Parathyroid adenoma (tissue), 2 donors: ENCODE measurements around the gene REL.

Source experiments
- H2AFZ ChIP-seq: fragments of 300-600 bp; sonication (generic); one replicate; pipeline ENCODE4 v1.7.0; 2017; ENCODE audit warnings: antibody characterized with exemption, mild to moderate bottlenecking
- H3K27ac ChIP-seq: fragments of 300-600 bp; sonication (generic); one replicate; pipeline ENCODE4 v1.7.0; 2017
- H3K27me3 ChIP-seq: fragments of 300-600 bp; sonication (generic); one replicate; pipeline ENCODE4 v1.7.0; 2017; ENCODE audit warnings: low read length; ENCODE audit not compliant: control insufficient read depth, insufficient read depth
- H3K36me3 ChIP-seq: fragments of 300-600 bp; sonication (generic); one replicate; pipeline ENCODE4 v1.7.0; 2017; ENCODE audit warnings: low read length; ENCODE audit not compliant: control insufficient read depth, insufficient read depth
- H3K4me1 ChIP-seq: fragments of 300-600 bp; sonication (generic); one replicate; pipeline ENCODE4 v1.7.0; 2017; ENCODE audit warnings: control low read depth
- H3K4me2 ChIP-seq: fragments of 300-600 bp; sonication (generic); one replicate; pipeline ENCODE4 v1.7.0; 2017; ENCODE audit warnings: low read length
- H3K4me3 ChIP-seq: fragments of 300-600 bp; sonication (generic); one replicate; pipeline ENCODE4 v1.7.0; 2017; ENCODE audit warnings: low read depth, low read length
- H3K79me2 ChIP-seq: fragments of 300-600 bp; sonication (generic); one replicate; pipeline ENCODE4 v1.7.0; 2017; ENCODE audit warnings: control low read depth
- H3K9ac ChIP-seq: fragments of 300-600 bp; sonication (generic); one replicate; pipeline ENCODE4 v1.7.0; 2017; ENCODE audit warnings: mild to moderate bottlenecking
- H3K9me3 ChIP-seq: fragments of 300-600 bp; sonication (generic); one replicate; pipeline ENCODE4 v1.7.0; 2017; ENCODE audit warnings: low read length; ENCODE audit not compliant: control insufficient read depth
- TF ChIP-seq, protein P1 (sequence below): fragments of 300-600 bp; sonication (generic); IDR thresholded peaks from one replicate; pipeline ENCODE4 v1.7.0; 2017; ENCODE audit warnings: antibody characterized with exemption, mild to moderate bottlenecking
- donor health status: primary hyperparathyroidism.

REL gene

GRCh38 chr2:60962528-60962927 lies 81.2 kb downstream of the REL start:
- Histone ChIP-seq H3K27ac (no peak overlapping the region), H3K79me2 (no peaks in the 10 kb centered on the region), H3K4me1 (no peaks in the 10 kb centered on the region), H3K9me3 (no peaks in the 10 kb centered on the region), H2AFZ (no peak overlapping the region), H3K4me2 (no peak overlapping the region), H3K36me3 (no peaks in the 10 kb centered on the region), H3K27me3 (no peaks in the 10 kb centered on the region), H3K9ac (no peak overlapping the region), H3K4me3 (no peak overlapping the region)
- TF ChIP-seq, protein P1, sequence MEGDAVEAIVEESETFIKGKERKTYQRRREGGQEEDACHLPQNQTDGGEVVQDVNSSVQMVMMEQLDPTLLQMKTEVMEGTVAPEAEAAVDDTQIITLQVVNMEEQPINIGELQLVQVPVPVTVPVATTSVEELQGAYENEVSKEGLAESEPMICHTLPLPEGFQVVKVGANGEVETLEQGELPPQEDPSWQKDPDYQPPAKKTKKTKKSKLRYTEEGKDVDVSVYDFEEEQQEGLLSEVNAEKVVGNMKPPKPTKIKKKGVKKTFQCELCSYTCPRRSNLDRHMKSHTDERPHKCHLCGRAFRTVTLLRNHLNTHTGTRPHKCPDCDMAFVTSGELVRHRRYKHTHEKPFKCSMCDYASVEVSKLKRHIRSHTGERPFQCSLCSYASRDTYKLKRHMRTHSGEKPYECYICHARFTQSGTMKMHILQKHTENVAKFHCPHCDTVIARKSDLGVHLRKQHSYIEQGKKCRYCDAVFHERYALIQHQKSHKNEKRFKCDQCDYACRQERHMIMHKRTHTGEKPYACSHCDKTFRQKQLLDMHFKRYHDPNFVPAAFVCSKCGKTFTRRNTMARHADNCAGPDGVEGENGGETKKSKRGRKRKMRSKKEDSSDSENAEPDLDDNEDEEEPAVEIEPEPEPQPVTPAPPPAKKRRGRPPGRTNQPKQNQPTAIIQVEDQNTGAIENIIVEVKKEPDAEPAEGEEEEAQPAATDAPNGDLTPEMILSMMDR = no peak

DNA sequence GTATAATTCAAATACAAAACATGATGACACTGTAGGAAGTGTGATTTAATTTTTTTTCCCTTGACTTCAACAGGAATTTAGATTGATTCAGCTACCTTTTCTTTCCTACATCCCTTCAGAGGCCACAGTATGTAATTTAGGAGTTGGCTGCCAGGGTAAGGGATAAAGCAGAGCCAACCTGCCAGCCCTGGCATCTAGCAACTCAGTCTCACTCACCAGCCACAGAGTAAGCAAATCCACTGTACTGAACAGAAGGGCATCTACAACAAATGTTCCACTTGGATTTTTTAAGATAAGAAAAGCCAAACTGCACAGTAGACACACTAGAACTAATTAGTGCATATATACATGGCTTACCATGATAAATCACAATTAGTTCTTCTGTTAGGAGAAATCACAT lies 81.8 kb downstream of the REL start:
- Histone ChIP-seq H3K36me3 (no peaks in the 10 kb centered on the region), H3K4me3 (no peak overlapping the region), H3K9me3 (no peaks in the 10 kb centered on the region), H3K27me3 (no peaks in the 10 kb centered on the region), H2AFZ (no peak overlapping the region), H3K27ac (no peak overlapping the region), H3K79me2 (no peaks in the 10 kb centered on the region), H3K4me2 (no peak overlapping the region), H3K4me1 (no peaks in the 10 kb centered on the region), H3K9ac (no peak overlapping the region)
- TF ChIP-seq, protein P1 = no peak

DNA sequence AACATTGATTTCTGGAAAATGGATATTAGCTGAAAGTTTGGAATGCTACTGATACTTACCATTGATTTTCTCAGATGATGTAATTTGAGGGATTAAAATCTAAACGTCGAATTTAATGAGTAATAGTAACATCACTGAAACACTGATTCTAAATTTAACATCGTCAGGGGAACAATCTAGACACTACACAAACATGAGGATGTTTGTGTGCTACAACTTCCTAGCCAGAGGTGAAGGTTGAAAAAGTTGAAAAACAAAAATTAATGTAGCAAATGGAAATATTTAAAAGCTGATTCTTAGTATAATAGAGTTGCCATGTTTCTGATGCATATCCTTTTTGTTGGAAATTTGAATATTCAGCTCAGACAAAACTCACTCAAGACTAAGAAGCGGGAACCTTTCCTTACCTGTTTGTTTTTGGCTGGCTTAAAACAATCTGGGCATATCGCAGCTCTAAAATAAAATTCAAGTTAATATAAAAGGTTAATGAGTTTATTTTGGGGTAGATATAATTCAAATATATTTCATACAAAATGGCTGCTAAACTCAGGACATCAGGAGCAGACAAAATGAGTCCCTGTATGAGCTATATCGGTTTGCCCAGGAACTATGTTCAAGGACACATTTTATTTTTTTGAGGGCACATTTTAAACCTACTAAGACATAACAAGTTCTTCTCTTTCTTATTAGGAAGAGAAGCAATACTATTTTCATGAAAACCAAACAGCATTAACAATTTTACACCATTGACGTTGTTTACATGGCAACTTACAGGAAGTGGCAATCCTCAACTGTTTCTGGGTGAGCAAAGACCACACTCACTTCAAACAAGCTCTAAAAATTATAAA lies 83.5 kb downstream of the REL start:
- Histone ChIP-seq H3K27ac (no peak overlapping the region), H3K27me3 (no peaks in the 10 kb centered on the region), H3K4me3 (no peak overlapping the region), H3K79me2 (no peaks in the 10 kb centered on the region), H3K9ac (no peak overlapping the region), H3K9me3 (no peaks in the 10 kb centered on the region), H3K4me2 (no peak overlapping the region), H2AFZ (no peak overlapping the region), H3K36me3 (no peaks in the 10 kb centered on the region), H3K4me1 (no peaks in the 10 kb centered on the region)
- TF ChIP-seq, protein P1 = no peak

DNA sequence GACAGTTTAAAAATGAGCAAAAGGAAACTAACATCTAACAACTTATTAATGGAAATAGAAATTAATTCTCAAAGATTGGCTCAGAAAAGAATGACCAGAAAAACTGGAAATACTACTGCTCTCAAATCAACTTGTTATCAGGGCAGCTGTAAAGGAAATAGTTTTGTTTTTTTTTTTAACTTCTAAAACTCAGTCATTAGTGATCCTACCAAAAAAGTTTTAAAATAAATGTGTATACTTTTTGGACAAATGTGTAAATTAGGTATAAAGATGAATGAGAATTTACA lies 84.1 kb downstream of the REL start:
- H3K79me2 ChIP-seq = no peaks in the 10 kb centered on the region
- no peak overlapping the region for H2AFZ ChIP-seq
- H3K27me3 ChIP-seq = no peaks in the 10 kb centered on the region
- no peaks in the 10 kb centered on the region for H3K4me1 ChIP-seq
- no peaks in the 10 kb centered on the region for H3K9me3 ChIP-seq
- no peaks in the 10 kb centered on the region for H3K36me3 ChIP-seq
- no peak overlapping the region for H3K4me2 ChIP-seq
- no peak overlapping the region for H3K27ac ChIP-seq
- TF ChIP-seq, protein P1 = no peak
- H3K9ac ChIP-seq = no peak overlapping the region
- H3K4me3 ChIP-seq = no peak overlapping the region
